Neural cell (in vitro differentiated cells): ENCODE results near the gene MYO5C. TPM values are rescaled to one million over a fixed set of nuclear protein-coding genes. Genes with fewer than 3 reads are reported as not detected.

Source experiments
- H2AFZ ChIP-seq: fragments of 200-600, 300-800 bp; sonication (generic), shearing (Covaris generic); 2 replicates; pipeline ENCODE4 v1.6.0; 2014; ENCODE audit warnings: low read depth, mild to moderate bottlenecking, antibody characterized with exemption, low read length, moderate library complexity
- H3F3A ChIP-seq: fragments of 200-600 bp; shearing (Covaris generic); 2 replicates; pipeline ENCODE4 v1.6.1; 2016; ENCODE audit warnings: mild to moderate bottlenecking, moderate library complexity, mixed read lengths, antibody characterized with exemption, low read length; ENCODE audit not compliant: insufficient read depth, poor library complexity, severe bottlenecking
- H3K27ac ChIP-seq: fragments of 200-600, 300-800 bp; sonication (generic), shearing (Covaris generic); 2 replicates; pipeline ENCODE4 v1.5.1; 2014; ENCODE audit warnings: mild to moderate bottlenecking, low read length, moderate library complexity
- H3K27me3 ChIP-seq: fragments of 300-800, 200-600 bp; sonication (generic), shearing (Covaris generic); 2 replicates; pipeline ENCODE4 v1.6.0; 2014; ENCODE audit warnings: mild to moderate bottlenecking, low read depth, low read length, moderate library complexity; ENCODE audit not compliant: insufficient read depth
- H3K36me3 ChIP-seq: fragments of 300-800, 200-600 bp; sonication (generic), shearing (Covaris generic); 2 replicates; pipeline ENCODE4 v1.5.1; 2014; ENCODE audit warnings: mild to moderate bottlenecking, antibody characterized with exemption, low read length, moderate library complexity; ENCODE audit not compliant: insufficient read depth
- H3K4me2 ChIP-seq: fragments of 300-800, 200-600 bp; sonication (generic), shearing (Covaris generic); 2 replicates; pipeline ENCODE4 v1.6.0; 2014; ENCODE audit warnings: mild to moderate bottlenecking, low read length
- H3K4me3 ChIP-seq: fragments of 300-800, 200-600 bp; sonication (generic), shearing (Covaris generic); 2 replicates; pipeline ENCODE4 v1.5.1; 2014; ENCODE audit warnings: mild to moderate bottlenecking, low read length, moderate library complexity
- H3K79me2 ChIP-seq: fragments of 200-600 bp; shearing (Covaris generic); replicated peaks from 2 replicates; pipeline ENCODE4 v1.6.0; 2014; ENCODE audit warnings: mild to moderate bottlenecking, low read length, moderate library complexity; ENCODE audit not compliant: insufficient read depth
- H3K9ac ChIP-seq: fragments of 300-800, 200-600 bp; sonication (generic), shearing (Covaris generic); 2 replicates; pipeline ENCODE4 v1.6.1; 2016; ENCODE audit warnings: mild to moderate bottlenecking, low read length, mixed read lengths
- H3K9me2 ChIP-seq: fragments of 200-600 bp; shearing (Covaris generic); 2 replicates; pipeline ENCODE4 v1.6.1; 2016; ENCODE audit warnings: mild to moderate bottlenecking, low read length, mixed read lengths; ENCODE audit not compliant: insufficient read depth
- H3K9me3 ChIP-seq: fragments of 200-600, 300-800 bp; sonication (generic), shearing (Covaris generic); 2 replicates; pipeline ENCODE4 v1.6.1; 2016; ENCODE audit warnings: mild to moderate bottlenecking, mixed run types, low read length, moderate library complexity, mixed read lengths
- H4K20me1 ChIP-seq: fragments of 200-600 bp; shearing (Covaris generic); 2 replicates; pipeline ENCODE4 v1.6.1; 2016; ENCODE audit warnings: mild to moderate bottlenecking, mixed run types; ENCODE audit not compliant: insufficient read depth
- CTCF ChIP-seq: fragments of 450-650 bp; IDR thresholded peaks from 2 replicates; pipeline ENCODE4 v1.5.1; 2014; ENCODE audit warnings: antibody characterized with exemption, mild to moderate bottlenecking, moderate library complexity; ENCODE audit not compliant: poor library complexity, severe bottlenecking
- EP300 ChIP-seq: fragments of 450-650 bp; conservative IDR thresholded peaks from 2 replicates; pipeline ENCODE4 v1.6.1; 2014; ENCODE audit warnings: antibody characterized with exemption, mild to moderate bottlenecking, moderate library complexity; ENCODE audit not compliant: poor library complexity, severe bottlenecking
- EZH2 ChIP-seq: fragments of 200-600, 300-800 bp; shearing (Covaris generic), sonication (generic); IDR thresholded peaks from 2 replicates; pipeline ENCODE4 v1.6.1; 2014; ENCODE audit warnings: antibody characterized with exemption, low read length, borderline replicate concordance, mild to moderate bottlenecking; ENCODE audit not compliant: insufficient read depth, poor library complexity, severe bottlenecking
- MXI1 ChIP-seq: fragments of 450-650 bp; conservative IDR thresholded peaks from 2 replicates; pipeline ENCODE4 v1.6.1; 2014; ENCODE audit warnings: antibody characterized with exemption, mild to moderate bottlenecking; ENCODE audit not compliant: poor library complexity, severe bottlenecking
- POLR2AphosphoS5 ChIP-seq: IDR thresholded peaks from 2 replicates; pipeline ENCODE4 v1.6.1; 2012
- RAD21 ChIP-seq: fragments of 450-650 bp; conservative IDR thresholded peaks from 2 replicates; pipeline ENCODE4 v1.6.1; 2014; ENCODE audit warnings: antibody characterized with exemption, mild to moderate bottlenecking, moderate library complexity
- REST ChIP-seq: IDR thresholded peaks from 2 replicates; pipeline ENCODE4 v1.6.1; 2012; ENCODE audit warnings: borderline replicate concordance
- SMC3 ChIP-seq: fragments of 450-650 bp; conservative IDR thresholded peaks from 2 replicates; pipeline ENCODE4 v1.6.1; 2014; ENCODE audit warnings: antibody characterized with exemption, mild to moderate bottlenecking, moderate library complexity; ENCODE audit not compliant: poor library complexity
- TAF1 ChIP-seq: IDR thresholded peaks from 2 replicates; pipeline ENCODE4 v1.6.1; 2012; ENCODE audit warnings: low read depth
- polyA plus RNA-seq: library from polyadenylated mRNA; depleted of rRNA; stranded (reverse); fragments of >200 nt; gene quantifications from 2 replicates; pipeline ENCODE4 v1.2.3, GENCODE V29; 2014

MYO5C gene
- polyA plus RNA-seq, 1 donor from 2014 or later: 0.77 TPM

GRCh38 chr15:52238149-52238548 lies 57.5 kb downstream of the MYO5C start:
- H3K27ac ChIP-seq: no peak overlapping the region
- TF ChIP-seq EP300 (no peak), POLR2AphosphoS5 (no peak), TAF1 (no peak), EZH2 (no peak), CTCF (no peak), SMC3 (no peak), RAD21 (no peak), MXI1 (no peak), REST (no peak)

GRCh38 chr15:52236013-52236412 lies 59.6 kb downstream of the MYO5C start:
- Histone ChIP-seq H3K9me3 (no peaks in the 10 kb centered on the region), H3K27ac (no peak overlapping the region), H4K20me1 (no peaks in the 10 kb centered on the region), H2AFZ (no peak overlapping the region), H3K9ac (no peak overlapping the region), H3K4me3 (no peak overlapping the region), H3K27me3 (no peaks in the 10 kb centered on the region), H3K36me3 (no peaks in the 10 kb centered on the region), H3F3A (no peaks in the 10 kb centered on the region), H3K4me2 (no peak overlapping the region), H3K79me2 (no peaks in the 10 kb centered on the region), H3K9me2 (no peaks in the 10 kb centered on the region)
- TF ChIP-seq REST (no peak), EP300 (peak; percentile 15)

More at GRCh38 chr15:52238149-52238548, 57.5 kb downstream of the MYO5C start:
- H3K79me2 ChIP-seq: no peaks in the 10 kb centered on the region
- H2AFZ ChIP-seq: no peak overlapping the region
- H4K20me1 ChIP-seq: no peaks in the 10 kb centered on the region
- no peaks in the 10 kb centered on the region for H3K9me2 ChIP-seq
- H3K4me2 ChIP-seq: no peak overlapping the region
- H3K27me3 ChIP-seq: no peaks in the 10 kb centered on the region
- no peaks in the 10 kb centered on the region for H3K9me3 ChIP-seq
- no peaks in the 10 kb centered on the region for H3F3A ChIP-seq
- H3K9ac ChIP-seq: no peak overlapping the region
- no peaks in the 10 kb centered on the region for H3K36me3 ChIP-seq
- no peak overlapping the region for H3K4me3 ChIP-seq
